Muscle layer of duodenum (tissue), 2 donors: ENCODE data around the gene ESR2.
"Not testable (repeated sequence)": the region's sequence is repeated elsewhere in the genome, so short reads cannot be mapped to it uniquely, and the experiment has no call there.

Experiments
- H3K27ac ChIP-seq: one replicate; pipeline ENCODE4 v1.7.0; 2013; ENCODE audit warnings: mild to moderate bottlenecking, low read length
- H3K27me3 ChIP-seq: one replicate; pipeline ENCODE4 v1.7.0; 2013; ENCODE audit warnings: low read depth, mild to moderate bottlenecking, control low read depth, low read length
- H3K36me3 ChIP-seq, 2 donors: one replicate each; pipeline ENCODE4 v1.7.0; 2013; ENCODE audit warnings: low read length in 2 of 2, control low read depth in 1 of 2, mild to moderate bottlenecking in 1 of 2; ENCODE audit not compliant: insufficient read depth in 2 of 2, control insufficient read depth in 1 of 2
- H3K4me1 ChIP-seq, 2 donors: one replicate each; pipeline ENCODE4 v1.7.0; 2013; ENCODE audit warnings: low read length in 2 of 2, mild to moderate bottlenecking in 2 of 2, control low read depth in 1 of 2, moderate library complexity in 1 of 2; ENCODE audit not compliant: insufficient read depth in 2 of 2, control insufficient read depth in 1 of 2
- H3K4me3 ChIP-seq, 2 donors: one replicate each; pipeline ENCODE4 v1.7.0; 2013; ENCODE audit warnings: low read length in 2 of 2, low read depth in 1 of 2, mild to moderate bottlenecking in 1 of 2
- H3K9me3 ChIP-seq, 2 donors: one replicate each; pipeline ENCODE4 v1.7.0; 2013; ENCODE audit warnings: low read length in 2 of 2, control low read depth in 1 of 2, mild to moderate bottlenecking in 1 of 2; ENCODE audit not compliant: control insufficient read depth in 1 of 2
- donor health status: healthy.

Gene ESR2

DNA sequence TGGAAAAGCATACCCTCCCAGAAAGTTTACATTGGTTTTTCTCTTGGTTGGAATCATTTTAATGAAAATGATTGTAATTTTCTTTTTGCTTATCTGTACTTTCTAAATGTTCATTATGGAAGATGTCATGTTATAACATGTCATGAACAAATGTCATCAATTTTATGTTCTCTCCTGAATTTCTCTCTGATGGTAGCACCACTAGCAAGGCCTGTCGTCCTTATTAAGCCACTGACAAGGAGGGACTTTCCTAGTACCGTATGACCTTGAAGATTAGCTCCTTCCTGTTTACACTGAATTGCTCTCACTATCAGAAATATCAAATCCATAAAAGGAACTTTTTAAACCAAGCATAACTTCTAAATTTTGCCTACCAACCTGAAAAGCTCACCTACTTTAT, 99.0 kb downstream of the ESR2 start:
- peaks cover 6 to 7% of the 10 kb centered on the region in 2 donors for H3K36me3 ChIP-seq
- H3K27ac ChIP-seq: no peak overlapping the region
- peaks cover 0 to 14% of the 10 kb centered on the region in 2 donors for H3K4me1 ChIP-seq
- no peak overlapping the region for H3K4me3 ChIP-seq
- no peaks in the 10 kb centered on the region for H3K9me3 ChIP-seq
- no peaks in the 10 kb centered on the region for H3K27me3 ChIP-seq

- Histone ChIP-seq H3K27me3 (no peaks in the 10 kb centered on the region), H3K36me3 (peaks cover 6 to 9% of the 10 kb centered on the region in 2 donors), H3K27ac (no peak overlapping the region), H3K9me3 (no peaks in the 10 kb centered on the region), H3K4me1 (peaks cover 0 to 12% of the 10 kb centered on the region in 2 donors), H3K4me3 (no peak overlapping the region)
These were observed 99.8 kb downstream of the ESR2 start for GRCh38 chr14:64194404-64194803.

DNA sequence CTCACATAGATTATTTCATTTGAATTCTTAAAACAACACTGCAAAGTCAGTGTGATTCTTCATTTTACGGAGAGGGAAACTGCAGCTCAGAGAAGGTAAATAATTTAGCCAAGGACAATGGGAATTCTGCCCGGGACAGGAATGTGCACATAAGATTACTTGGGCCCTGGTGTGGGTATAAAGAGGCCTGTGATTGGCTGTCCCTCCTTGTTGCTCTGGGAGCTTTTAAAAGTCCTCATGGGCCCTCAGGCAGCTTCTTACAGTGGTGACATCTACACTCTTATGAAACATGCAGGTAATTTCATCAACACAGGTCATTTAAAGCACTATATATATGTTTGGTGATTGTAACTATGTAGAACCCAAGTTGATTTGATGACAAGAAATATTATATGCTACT, 100.3 kb downstream of the ESR2 start:
- Histone ChIP-seq H3K27me3 (no peaks in the 10 kb centered on the region), H3K9me3 (no peaks in the 10 kb centered on the region), H3K4me1 (peaks cover 0 to 12% of the 10 kb centered on the region in 2 donors), H3K36me3 (peaks cover 8 to 9% of the 10 kb centered on the region in 2 donors), H3K27ac (no peak overlapping the region), H3K4me3 (no peak overlapping the region)

GRCh38 chr14:64191756-64192155, 102.4 kb downstream of the ESR2 start:
- H3K9me3 ChIP-seq: no peaks in the 10 kb centered on the region
- no peaks in the 10 kb centered on the region for H3K27me3 ChIP-seq
- no peaks in the 10 kb centered on the region for H3K4me1 ChIP-seq
- peaks cover 9 to 10% of the 10 kb centered on the region in 2 donors for H3K36me3 ChIP-seq
- no peak overlapping the region for H3K4me3 ChIP-seq
- no peak overlapping the region for H3K27ac ChIP-seq

- Histone ChIP-seq H3K4me3 (no peak overlapping the region), H3K27ac (no peak overlapping the region), H3K27me3 (no peaks in the 10 kb centered on the region), H3K9me3 (no peaks in the 10 kb centered on the region), H3K36me3 (peaks cover 9 to 10% of the 10 kb centered on the region in 2 donors), H3K4me1 (no peaks in the 10 kb centered on the region)
These were observed 103.1 kb downstream of the ESR2 start for GRCh38 chr14:64190974-64191502.

DNA sequence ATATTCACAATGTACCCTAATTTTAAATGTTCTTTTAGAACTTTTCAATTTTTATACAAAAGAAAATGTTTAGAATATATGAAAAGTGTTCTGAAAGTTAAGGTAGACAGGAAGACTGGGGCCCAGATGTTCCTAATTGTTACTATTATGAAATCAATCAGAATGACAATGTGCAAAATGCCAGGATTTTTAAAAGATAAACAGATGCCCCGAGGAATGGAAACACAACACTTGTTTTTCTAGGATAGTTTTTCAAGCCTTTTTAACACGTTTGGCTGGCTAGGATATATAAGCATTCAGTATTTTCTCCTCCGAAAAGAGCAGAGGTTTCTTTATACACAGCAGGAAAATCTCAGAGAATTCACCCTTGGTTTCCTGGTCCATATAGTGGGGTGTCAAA, 106.8 kb downstream of the ESR2 start:
- Histone ChIP-seq H3K4me1 (no peaks in the 10 kb centered on the region), H3K9me3 (no peaks in the 10 kb centered on the region), H3K27ac (no peak overlapping the region), H3K36me3 (peaks cover 9 to 14% of the 10 kb centered on the region in 2 donors), H3K4me3 (no peak overlapping the region), H3K27me3 (no peaks in the 10 kb centered on the region)

GRCh38 chr14:64186231-64187129, 107.7 kb downstream of the ESR2 start:
- H3K27ac ChIP-seq: no peak overlapping the region
- no peaks in the 10 kb centered on the region for H3K9me3 ChIP-seq
- no peak overlapping the region for H3K4me3 ChIP-seq
- no peaks in the 10 kb centered on the region for H3K4me1 ChIP-seq
- H3K27me3 ChIP-seq: no peaks in the 10 kb centered on the region
- peaks cover 5 to 14% of the 10 kb centered on the region in 2 donors for H3K36me3 ChIP-seq

- H3K36me3 ChIP-seq: peaks cover 2 to 8% of the 10 kb centered on the region in 2 donors
- no peak overlapping the region for H3K4me3 ChIP-seq
- H3K27me3 ChIP-seq: no peaks in the 10 kb centered on the region
- no peaks in the 10 kb centered on the region for H3K9me3 ChIP-seq
- no peak overlapping the region for H3K27ac ChIP-seq
- H3K4me1 ChIP-seq: no peaks in the 10 kb centered on the region
These were observed 109.0 kb downstream of the ESR2 start for GRCh38 chr14:64185184-64185583.

DNA sequence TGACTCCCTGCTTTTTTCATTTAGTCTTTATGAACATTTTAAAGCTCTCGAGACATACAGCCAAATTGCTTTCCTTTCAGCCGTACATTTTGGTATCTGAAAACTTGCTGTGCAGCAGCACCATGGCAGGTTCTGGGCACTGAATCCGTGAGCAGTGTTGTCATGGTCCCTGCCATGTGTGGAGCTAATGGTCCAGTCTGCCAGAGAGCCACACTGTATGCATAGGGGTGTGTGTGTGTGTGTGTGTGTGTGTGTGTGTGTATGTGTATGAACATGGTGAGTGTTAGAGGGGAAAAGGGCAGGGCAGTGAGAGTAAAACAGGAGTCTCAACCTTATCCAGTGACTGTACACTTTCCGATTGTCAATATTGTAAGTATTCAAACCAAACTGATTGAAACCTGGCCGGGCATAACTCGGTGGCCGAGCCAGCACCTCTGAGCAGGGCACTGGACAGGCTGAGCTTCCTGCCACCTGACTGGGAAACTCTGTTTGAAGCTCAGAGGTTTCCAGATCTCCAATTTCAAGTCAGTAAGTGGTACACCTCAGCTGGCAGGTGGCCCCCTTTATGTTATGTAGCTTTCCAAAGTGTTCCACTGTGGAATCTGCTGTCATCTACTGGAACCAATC, 110.0 kb downstream of the ESR2 start:
- Histone ChIP-seq H3K9me3 (no peaks in the 10 kb centered on the region), H3K4me3 (no peak overlapping the region), H3K27ac (no peak overlapping the region), H3K36me3 (peaks cover 6 to 8% of the 10 kb centered on the region in 2 donors), H3K27me3 (no peaks in the 10 kb centered on the region), H3K4me1 (no peaks in the 10 kb centered on the region)

DNA sequence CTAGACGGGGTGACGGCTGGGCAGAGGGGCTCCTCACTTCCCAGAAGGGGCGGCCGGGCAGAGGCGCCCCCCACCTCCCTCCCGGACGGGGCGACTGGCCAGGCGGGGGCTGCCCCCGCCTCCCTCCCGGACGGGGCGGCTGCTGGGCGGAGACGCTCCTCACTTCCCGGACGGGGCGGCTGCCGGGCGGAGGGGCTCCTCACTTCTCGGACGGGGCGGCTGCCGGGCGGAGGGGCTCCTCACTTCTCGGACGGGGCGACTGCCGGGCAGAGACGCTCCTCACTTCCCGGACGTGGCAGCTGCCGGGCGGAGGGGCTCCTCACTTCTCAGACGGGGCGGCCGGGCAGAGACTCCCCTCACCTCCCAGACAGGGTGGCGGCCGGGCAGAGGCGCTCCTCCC, 111.3 kb downstream of the ESR2 start:
- H3K27me3 ChIP-seq, H3K4me1 ChIP-seq, H3K4me3 ChIP-seq, H3K36me3 ChIP-seq, H3K27ac ChIP-seq, H3K9me3 ChIP-seq: not testable (repeated sequence)

GRCh38 chr14:64178814-64179213, 115.4 kb downstream of the ESR2 start:
- peaks cover 3 to 22% of the 10 kb centered on the region in 2 donors for H3K36me3 ChIP-seq
- no peaks in the 10 kb centered on the region for H3K4me1 ChIP-seq
- no peaks in the 10 kb centered on the region for H3K27me3 ChIP-seq
- H3K27ac ChIP-seq: no peak overlapping the region
- H3K4me3 ChIP-seq: no peak overlapping the region
- H3K9me3 ChIP-seq: no peaks in the 10 kb centered on the region
